ENCODE results near the gene FBXW7.

The FBXW7 gene

DNA sequence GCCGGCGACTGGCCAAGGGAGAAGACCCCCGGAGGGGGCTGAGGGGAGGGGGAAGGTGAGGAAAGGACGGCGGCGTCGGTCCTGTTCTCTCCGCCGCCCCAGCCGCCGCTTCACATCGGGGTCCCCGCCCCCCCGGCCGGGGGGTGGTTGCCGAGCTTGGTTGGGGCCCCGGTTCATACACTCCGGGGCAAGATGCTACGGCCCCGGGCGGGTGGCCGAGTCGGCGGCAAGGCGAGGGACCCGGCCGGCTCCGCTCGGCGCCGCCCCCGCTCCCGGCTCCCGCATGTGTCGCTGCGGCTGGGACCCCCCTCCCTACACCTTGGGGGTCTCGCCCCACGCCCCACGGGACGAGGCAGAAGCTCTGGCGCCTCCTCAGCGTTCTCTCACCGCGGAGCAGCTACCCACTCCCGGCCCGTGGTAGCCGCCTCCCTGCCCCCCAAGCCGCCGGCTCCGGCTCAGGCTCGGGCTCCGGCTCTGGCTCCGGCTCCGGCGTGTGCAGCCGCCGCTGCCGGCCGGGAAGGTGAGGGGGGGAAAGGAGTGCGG, 461 bp downstream of the FBXW7 start:
- TF ChIP-seq, protein P1, sequence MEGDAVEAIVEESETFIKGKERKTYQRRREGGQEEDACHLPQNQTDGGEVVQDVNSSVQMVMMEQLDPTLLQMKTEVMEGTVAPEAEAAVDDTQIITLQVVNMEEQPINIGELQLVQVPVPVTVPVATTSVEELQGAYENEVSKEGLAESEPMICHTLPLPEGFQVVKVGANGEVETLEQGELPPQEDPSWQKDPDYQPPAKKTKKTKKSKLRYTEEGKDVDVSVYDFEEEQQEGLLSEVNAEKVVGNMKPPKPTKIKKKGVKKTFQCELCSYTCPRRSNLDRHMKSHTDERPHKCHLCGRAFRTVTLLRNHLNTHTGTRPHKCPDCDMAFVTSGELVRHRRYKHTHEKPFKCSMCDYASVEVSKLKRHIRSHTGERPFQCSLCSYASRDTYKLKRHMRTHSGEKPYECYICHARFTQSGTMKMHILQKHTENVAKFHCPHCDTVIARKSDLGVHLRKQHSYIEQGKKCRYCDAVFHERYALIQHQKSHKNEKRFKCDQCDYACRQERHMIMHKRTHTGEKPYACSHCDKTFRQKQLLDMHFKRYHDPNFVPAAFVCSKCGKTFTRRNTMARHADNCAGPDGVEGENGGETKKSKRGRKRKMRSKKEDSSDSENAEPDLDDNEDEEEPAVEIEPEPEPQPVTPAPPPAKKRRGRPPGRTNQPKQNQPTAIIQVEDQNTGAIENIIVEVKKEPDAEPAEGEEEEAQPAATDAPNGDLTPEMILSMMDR (IDR thresholded peaks at IDR 0.05; ENCODE audit: insufficient read depth, low read depth, low read length, missing control alignments) = no peak
- no peak for DNase-seq (ENCODE audit: low read depth)
- peak overlapping the region; percentile 92 for H3K4me3 ChIP-seq (ENCODE audit: low read length)

DNA sequence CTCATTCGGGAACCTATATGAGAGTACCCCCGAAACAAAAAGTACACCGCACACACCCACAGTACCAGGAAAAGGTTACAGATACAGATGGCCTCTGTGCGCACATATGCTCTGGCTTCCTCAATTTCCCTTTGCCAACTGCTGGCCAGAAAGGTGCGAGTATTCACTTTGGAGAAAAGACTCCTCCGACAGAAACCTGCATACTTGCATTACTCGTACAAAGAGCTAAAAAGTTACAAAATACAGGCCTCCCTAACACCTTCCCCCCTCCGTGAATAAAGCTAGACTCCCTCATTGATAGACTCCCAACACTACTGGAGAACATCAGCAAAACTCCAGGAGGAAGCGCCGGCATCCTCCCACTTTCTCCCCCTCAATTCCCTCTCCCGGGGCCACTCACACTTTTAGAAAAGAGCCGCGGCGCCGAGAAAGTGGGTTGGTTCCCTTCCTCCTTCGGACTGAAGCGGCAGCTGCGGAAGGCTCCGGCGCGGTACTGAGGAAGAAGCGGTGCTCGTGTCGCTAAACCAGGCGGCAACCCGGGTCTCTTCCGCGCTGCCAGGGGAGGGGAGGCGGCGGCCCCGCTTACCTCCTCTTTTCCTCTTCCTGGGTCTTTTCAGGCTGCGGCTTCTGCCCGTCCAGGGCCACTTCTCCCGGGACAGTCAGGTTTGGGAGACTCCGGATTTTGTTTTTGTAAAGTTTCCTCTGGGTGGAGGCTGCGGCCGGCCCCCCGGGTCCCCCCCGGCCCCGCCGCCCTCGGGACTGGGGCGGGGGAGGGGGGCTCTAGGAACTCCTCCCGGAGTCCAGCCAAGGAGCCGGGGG, 1.1 kb downstream of the FBXW7 start:
- TF ChIP-seq, protein P1 (IDR thresholded peaks at IDR 0.05; ENCODE audit: insufficient read depth, low read depth, low read length, missing control alignments) = no peak
- peak overlapping the region; percentile 92 for H3K4me3 ChIP-seq (ENCODE audit: low read length)
- DNase-seq (ENCODE audit: low read depth) = peak; percentile 35

DNA sequence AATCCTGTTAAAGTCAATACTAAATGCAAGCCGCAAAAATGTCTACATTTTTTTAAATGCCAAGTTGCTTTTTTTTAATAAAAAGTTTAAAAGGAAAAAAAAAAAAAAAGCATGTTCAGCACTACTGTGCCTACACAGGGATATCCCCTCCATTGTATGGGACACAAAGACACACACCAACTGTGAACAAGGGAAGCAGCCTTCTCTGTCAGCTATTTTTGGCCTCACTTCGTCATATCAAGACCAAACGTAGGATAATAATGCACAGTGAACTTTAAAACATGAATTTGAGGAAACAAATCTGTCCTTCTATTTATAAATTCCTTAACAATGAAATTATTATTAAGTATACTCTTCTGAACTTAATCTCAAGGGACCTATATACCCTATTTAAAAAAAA, 4.4 kb downstream of the FBXW7 start:
- no peak for DNase-seq (ENCODE audit: low read depth)
- H3K4me3 ChIP-seq (ENCODE audit: low read length) = no peak overlapping the region
- TF ChIP-seq, protein P1 (IDR thresholded peaks at IDR 0.05; ENCODE audit: insufficient read depth, low read depth, low read length, missing control alignments) = no peak

DNA sequence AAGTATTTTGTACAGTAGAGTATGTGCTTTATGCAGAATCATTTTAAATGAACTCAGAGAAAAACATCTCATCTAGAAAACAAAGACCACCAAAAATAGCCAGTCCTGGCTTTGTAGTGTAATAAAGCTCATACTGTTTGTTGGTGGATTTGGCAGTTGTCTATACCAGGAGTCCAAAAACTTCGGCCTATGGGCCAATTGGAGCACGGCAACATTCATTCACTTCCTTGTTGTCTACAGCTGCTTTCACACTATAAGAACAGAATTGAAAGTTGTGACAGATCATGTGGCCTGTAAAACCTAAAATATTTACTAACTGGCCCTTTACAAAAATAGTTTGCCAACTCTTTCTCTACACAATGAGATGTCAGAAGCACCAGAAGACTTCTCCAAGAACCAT, 5.3 kb downstream of the FBXW7 start:
- no peak overlapping the region for H3K4me3 ChIP-seq (ENCODE audit: low read length)
- DNase-seq (ENCODE audit: low read depth) = no peak
- TF ChIP-seq, protein P1 (IDR thresholded peaks at IDR 0.05; ENCODE audit: insufficient read depth, low read depth, low read length, missing control alignments) = no peak

DNA sequence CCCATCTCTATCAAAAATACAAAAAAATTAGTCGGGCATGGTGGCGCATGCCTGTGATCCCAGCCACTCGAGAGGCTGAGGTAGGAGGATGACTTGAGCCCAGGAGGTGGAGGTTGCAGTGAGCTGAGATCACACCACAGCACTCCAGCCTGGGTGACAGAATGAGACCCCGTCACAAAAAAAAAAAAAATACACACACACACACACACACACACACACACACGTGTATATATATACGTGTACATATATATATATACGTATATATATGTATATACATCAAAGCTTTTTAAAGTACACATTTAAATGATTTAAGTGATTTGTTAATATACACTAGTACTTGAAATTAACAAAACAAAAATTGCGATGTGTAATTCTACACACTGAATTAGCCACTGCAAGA, 6.0 kb downstream of the FBXW7 start:
- H3K4me3 ChIP-seq (ENCODE audit: low read length) = no peak overlapping the region
- TF ChIP-seq, protein P1 (IDR thresholded peaks at IDR 0.05; ENCODE audit: insufficient read depth, low read depth, low read length, missing control alignments) = no peak
- no peak for DNase-seq (ENCODE audit: low read depth)

DNA sequence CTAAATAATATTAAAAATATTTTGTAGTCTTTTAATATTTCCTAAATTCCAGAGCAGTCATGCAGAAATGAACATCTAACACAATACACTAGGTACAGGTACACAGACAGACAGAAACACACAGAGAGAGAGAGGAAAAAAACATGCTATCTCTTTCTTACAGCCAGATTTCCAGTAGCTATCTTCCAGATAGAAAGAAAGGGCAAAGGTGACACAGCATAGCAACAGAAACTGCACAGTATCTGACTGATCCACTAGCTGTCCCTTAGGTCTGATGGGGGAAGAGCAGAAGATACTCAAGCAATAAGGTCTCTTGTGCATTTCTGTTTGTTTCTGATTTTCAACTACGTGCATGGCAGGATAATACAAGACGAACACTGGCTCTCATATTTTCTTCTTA, 7.8 kb downstream of the FBXW7 start:
- no peak overlapping the region for H3K4me3 ChIP-seq (ENCODE audit: low read length)
- DNase-seq (ENCODE audit: low read depth) = no peak

More for the DNA sequence above, 7.8 kb downstream of the FBXW7 start:
- TF ChIP-seq, protein P1 (IDR thresholded peaks at IDR 0.05; ENCODE audit: insufficient read depth, low read depth, low read length, missing control alignments) = no peak

All from epithelial cell of esophagus (primary cell).